ENCODE measurements around the gene SCN7A.

SCN7A gene

DNA sequence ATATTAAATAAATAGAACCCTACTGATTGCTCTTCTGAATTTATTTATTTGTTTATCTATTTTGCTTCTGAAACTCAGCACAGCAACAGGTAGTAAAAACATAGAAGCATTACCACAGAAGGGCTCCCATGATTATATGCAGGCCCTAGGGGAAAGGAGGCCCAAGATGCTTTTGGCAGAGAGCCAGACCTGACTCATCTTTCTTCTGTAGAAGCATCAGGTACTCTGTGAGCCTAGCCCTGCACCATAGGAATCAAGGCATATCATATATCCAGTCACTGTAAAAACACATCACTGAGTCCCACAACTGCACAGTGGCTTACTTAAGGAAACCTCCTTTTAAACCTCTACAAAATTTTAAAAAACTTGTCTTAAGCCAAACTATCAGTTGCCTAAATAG lies 120.1 kb downstream of the SCN7A start:
- H3K79me2 ChIP-seq (ENCODE audit: control insufficient read depth, insufficient read depth, low read length, unreplicated experiment) = peaks cover 19% of the 10 kb centered on the region
- H3K27me3 ChIP-seq (ENCODE audit: insufficient read depth, low read length) = no peaks in the 10 kb centered on the region
- H3K4me1 ChIP-seq (ENCODE audit: control insufficient read depth, insufficient read depth, low read length, unreplicated experiment) = peaks cover 23% of the 10 kb centered on the region
- H3K4me3 ChIP-seq (ENCODE audit: low read depth, low read length) = peak overlapping the region; percentile 60
- H3K27ac ChIP-seq (ENCODE audit: low read depth, low read length) = no peak overlapping the region
- H2AFZ ChIP-seq (ENCODE audit: low read length, unreplicated experiment) = no peak overlapping the region
- H3K36me3 ChIP-seq (ENCODE audit: insufficient read depth, low read length) = no peaks in the 10 kb centered on the region

GRCh38 chr2:166373539-166373938 lies 120.5 kb downstream of the SCN7A start:
- H3K79me2 ChIP-seq (ENCODE audit: control insufficient read depth, insufficient read depth, low read length, unreplicated experiment) = peaks cover 19% of the 10 kb centered on the region
- no peaks in the 10 kb centered on the region for H3K27me3 ChIP-seq (ENCODE audit: insufficient read depth, low read length)
- H3K4me1 ChIP-seq (ENCODE audit: control insufficient read depth, insufficient read depth, low read length, unreplicated experiment) = peaks cover 23% of the 10 kb centered on the region
- peak overlapping the region; percentile 3; the same call in 1 of the 2 replicates for H3K27ac ChIP-seq (ENCODE audit: low read depth, low read length)
- H3K4me3 ChIP-seq (ENCODE audit: low read depth, low read length) = peak overlapping the region; percentile 60
- no peak overlapping the region for H2AFZ ChIP-seq (ENCODE audit: low read length, unreplicated experiment)
- no peaks in the 10 kb centered on the region for H3K36me3 ChIP-seq (ENCODE audit: insufficient read depth, low read length)

GRCh38 chr2:166373105-166373504 lies 120.9 kb downstream of the SCN7A start:
- no peak overlapping the region for H2AFZ ChIP-seq (ENCODE audit: low read length, unreplicated experiment)

DNA sequence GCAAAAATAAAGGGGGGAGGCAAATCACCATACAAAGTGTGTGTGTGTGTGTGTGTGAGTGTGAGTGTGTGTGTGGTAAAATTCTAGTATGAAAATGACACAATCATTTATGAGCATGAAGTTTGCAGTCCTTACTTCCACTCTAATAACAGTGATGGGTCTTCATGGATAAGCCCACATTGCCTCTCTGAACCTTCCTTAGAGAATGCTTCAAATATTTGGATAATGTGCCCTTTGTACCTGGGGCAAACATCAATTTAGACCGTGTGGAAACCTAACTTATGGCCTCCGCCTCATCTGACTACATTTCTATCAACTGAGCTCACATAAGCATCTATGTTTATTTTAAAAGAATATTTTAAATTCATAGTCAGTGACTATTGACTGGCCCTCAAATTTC lies 122.0 kb downstream of the SCN7A start:
- no peaks in the 10 kb centered on the region for H3K27me3 ChIP-seq (ENCODE audit: insufficient read depth, low read length)
- H3K36me3 ChIP-seq (ENCODE audit: insufficient read depth, low read length) = no peaks in the 10 kb centered on the region
- no peak overlapping the region; the same call in 1 of the 2 replicates for H3K4me3 ChIP-seq (ENCODE audit: low read depth, low read length)
- H3K79me2 ChIP-seq (ENCODE audit: control insufficient read depth, insufficient read depth, low read length, unreplicated experiment) = peaks cover 19% of the 10 kb centered on the region
- peaks cover 23% of the 10 kb centered on the region for H3K4me1 ChIP-seq (ENCODE audit: control insufficient read depth, insufficient read depth, low read length, unreplicated experiment)
- H3K27ac ChIP-seq (ENCODE audit: low read depth, low read length) = peak overlapping the region; percentile 7; the same call in 1 of the 2 replicates
- peak overlapping the region; percentile 1 for H2AFZ ChIP-seq (ENCODE audit: low read length, unreplicated experiment)

More at GRCh38 chr2:166373105-166373504, 120.9 kb downstream of the SCN7A start:
- no peaks in the 10 kb centered on the region for H3K36me3 ChIP-seq (ENCODE audit: insufficient read depth, low read length)
- H3K27ac ChIP-seq (ENCODE audit: low read depth, low read length) = peak overlapping the region; percentile 3; the same call in 1 of the 2 replicates
- H3K4me3 ChIP-seq (ENCODE audit: low read depth, low read length) = peak overlapping the region; percentile 60
- peaks cover 23% of the 10 kb centered on the region for H3K4me1 ChIP-seq (ENCODE audit: control insufficient read depth, insufficient read depth, low read length, unreplicated experiment)
- no peaks in the 10 kb centered on the region for H3K27me3 ChIP-seq (ENCODE audit: insufficient read depth, low read length)
- peaks cover 19% of the 10 kb centered on the region for H3K79me2 ChIP-seq (ENCODE audit: control insufficient read depth, insufficient read depth, low read length, unreplicated experiment)

GRCh38 chr2:166365803-166366420 lies 128.1 kb downstream of the SCN7A start:
- Histone ChIP-seq H3K4me3 (ENCODE audit: low read depth, low read length) (no peak overlapping the region), H3K79me2 (ENCODE audit: control insufficient read depth, insufficient read depth, low read length, unreplicated experiment) (peaks cover 17% of the 10 kb centered on the region), H2AFZ (ENCODE audit: low read length, unreplicated experiment) (peak overlapping the region; percentile 6), H3K4me1 (ENCODE audit: control insufficient read depth, insufficient read depth, low read length, unreplicated experiment) (peaks cover 52% of the 10 kb centered on the region), H3K36me3 (ENCODE audit: insufficient read depth, low read length) (no peaks in the 10 kb centered on the region), H3K27me3 (ENCODE audit: insufficient read depth, low read length) (no peaks in the 10 kb centered on the region), H3K27ac (ENCODE audit: low read depth, low read length) (no peak overlapping the region)

DNA sequence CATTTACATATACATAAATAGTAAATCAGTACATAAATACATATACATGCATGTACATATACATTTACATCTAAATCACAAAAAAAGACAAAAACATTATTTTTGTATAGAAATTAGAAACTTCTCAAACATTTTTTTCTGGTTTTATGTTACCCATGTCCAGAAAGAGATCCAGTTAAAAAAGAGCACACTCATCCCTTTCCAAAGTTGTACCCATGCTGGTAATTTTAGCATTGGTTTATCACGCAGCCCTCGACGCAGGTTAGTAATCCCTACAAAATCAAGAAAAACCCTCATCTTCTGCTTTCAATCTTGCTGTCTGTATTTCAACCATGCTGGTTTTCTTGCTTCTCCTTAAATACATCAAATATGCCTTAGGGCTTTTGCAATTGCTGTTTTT lies 128.8 kb downstream of the SCN7A start:
- Histone ChIP-seq H3K27ac (ENCODE audit: low read depth, low read length) (no peak overlapping the region), H3K4me3 (ENCODE audit: low read depth, low read length) (no peak overlapping the region), H3K79me2 (ENCODE audit: control insufficient read depth, insufficient read depth, low read length, unreplicated experiment) (peaks cover 13% of the 10 kb centered on the region), H2AFZ (ENCODE audit: low read length, unreplicated experiment) (no peak overlapping the region), H3K27me3 (ENCODE audit: insufficient read depth, low read length) (no peaks in the 10 kb centered on the region), H3K36me3 (ENCODE audit: insufficient read depth, low read length) (no peaks in the 10 kb centered on the region), H3K4me1 (ENCODE audit: control insufficient read depth, insufficient read depth, low read length, unreplicated experiment) (peaks cover 53% of the 10 kb centered on the region)

- H3K27me3 ChIP-seq (ENCODE audit: insufficient read depth, low read length) = no peaks in the 10 kb centered on the region
- no peak overlapping the region for H3K4me3 ChIP-seq (ENCODE audit: low read depth, low read length)
- peaks cover 53% of the 10 kb centered on the region for H3K4me1 ChIP-seq (ENCODE audit: control insufficient read depth, insufficient read depth, low read length, unreplicated experiment)
- H2AFZ ChIP-seq (ENCODE audit: low read length, unreplicated experiment) = no peak overlapping the region
- no peaks in the 10 kb centered on the region for H3K36me3 ChIP-seq (ENCODE audit: insufficient read depth, low read length)
- H3K79me2 ChIP-seq (ENCODE audit: control insufficient read depth, insufficient read depth, low read length, unreplicated experiment) = peaks cover 13% of the 10 kb centered on the region
- H3K27ac ChIP-seq (ENCODE audit: low read depth, low read length) = no peak overlapping the region
Observed at GRCh38 chr2:166364476-166365161, 129.4 kb downstream of the SCN7A start.

- Histone ChIP-seq H3K36me3 (ENCODE audit: insufficient read depth, low read length) (no peaks in the 10 kb centered on the region), H3K4me1 (ENCODE audit: control insufficient read depth, insufficient read depth, low read length, unreplicated experiment) (peaks cover 52% of the 10 kb centered on the region), H3K27ac (ENCODE audit: low read depth, low read length) (peak overlapping the region; percentile 67), H3K4me3 (ENCODE audit: low read depth, low read length) (peak overlapping the region; percentile 22; the same call in 1 of the 2 replicates), H2AFZ (ENCODE audit: low read length, unreplicated experiment) (peak overlapping the region; percentile 74), H3K79me2 (ENCODE audit: control insufficient read depth, insufficient read depth, low read length, unreplicated experiment) (peaks cover 10% of the 10 kb centered on the region), H3K27me3 (ENCODE audit: insufficient read depth, low read length) (no peaks in the 10 kb centered on the region)
Observed at GRCh38 chr2:166361351-166362153, 132.5 kb downstream of the SCN7A start.

- no peaks in the 10 kb centered on the region for H3K27me3 ChIP-seq (ENCODE audit: insufficient read depth, low read length)
- H3K27ac ChIP-seq (ENCODE audit: low read depth, low read length) = peak overlapping the region; percentile 67
- no peaks in the 10 kb centered on the region for H3K36me3 ChIP-seq (ENCODE audit: insufficient read depth, low read length)
- no peak overlapping the region for H3K4me3 ChIP-seq (ENCODE audit: low read depth, low read length)
- H3K79me2 ChIP-seq (ENCODE audit: control insufficient read depth, insufficient read depth, low read length, unreplicated experiment) = peaks cover 10% of the 10 kb centered on the region
- peak overlapping the region; percentile 20 for H2AFZ ChIP-seq (ENCODE audit: low read length, unreplicated experiment)
- peaks cover 46% of the 10 kb centered on the region for H3K4me1 ChIP-seq (ENCODE audit: control insufficient read depth, insufficient read depth, low read length, unreplicated experiment)
Observed at GRCh38 chr2:166360906-166361305, 133.1 kb downstream of the SCN7A start.

- Histone ChIP-seq H3K79me2 (ENCODE audit: control insufficient read depth, insufficient read depth, low read length, unreplicated experiment) (peaks cover 8% of the 10 kb centered on the region), H3K27ac (ENCODE audit: low read depth, low read length) (peak overlapping the region; percentile 67), H3K4me1 (ENCODE audit: control insufficient read depth, insufficient read depth, low read length, unreplicated experiment) (peaks cover 41% of the 10 kb centered on the region), H3K36me3 (ENCODE audit: insufficient read depth, low read length) (no peaks in the 10 kb centered on the region), H3K27me3 (ENCODE audit: insufficient read depth, low read length) (no peaks in the 10 kb centered on the region), H3K4me3 (ENCODE audit: low read depth, low read length) (no peak overlapping the region), H2AFZ (ENCODE audit: low read length, unreplicated experiment) (no peak overlapping the region)
Observed at GRCh38 chr2:166360426-166360825, 133.6 kb downstream of the SCN7A start.

Data from ACC112 (cell line).